ENCODE measurements around the gene UNC79.

The UNC79 gene

GRCh38 chr14:93713726-93714405 is 283.1 kb downstream of the UNC79 start:
- TF ChIP-seq CTCF (conservative IDR thresholded peaks at IDR 0.05): no peak
- no peak overlapping the region for H3K27ac ChIP-seq

GRCh38 chr14:93714605-93715004 is 283.9 kb downstream of the UNC79 start:
- TF ChIP-seq CTCF (conservative IDR thresholded peaks at IDR 0.05): no peak
- H3K27ac ChIP-seq: no peak overlapping the region

- no peak overlapping the region for H3K27ac ChIP-seq
- no peak for TF ChIP-seq CTCF (conservative IDR thresholded peaks at IDR 0.05)
Observed at GRCh38 chr14:93715279-93715927, 284.7 kb downstream of the UNC79 start.

- H3K27ac ChIP-seq: no peak overlapping the region
- no peak for TF ChIP-seq CTCF (conservative IDR thresholded peaks at IDR 0.05)
Observed at GRCh38 chr14:93716002-93716745, 285.4 kb downstream of the UNC79 start.

GRCh38 chr14:93716746-93717667 is 286.3 kb downstream of the UNC79 start:
- TF ChIP-seq CTCF (conservative IDR thresholded peaks at IDR 0.05): no peak

GRCh38 chr14:93717668-93718320 is 287.1 kb downstream of the UNC79 start:
- H3K27ac ChIP-seq: no peak overlapping the region
- no peak for TF ChIP-seq CTCF (conservative IDR thresholded peaks at IDR 0.05)

More at GRCh38 chr14:93716746-93717667, 286.3 kb downstream of the UNC79 start:
- no peak overlapping the region for H3K27ac ChIP-seq

All from VCaP (cell line).